ENCODE results near the gene KRT86. TPM values are rescaled to one million over a fixed set of nuclear protein-coding genes. Genes with fewer than 3 reads are reported as not detected.

The KRT86 gene
- total and polyA plus RNA-seq, 2 donors (not counting 1 experiment from before 2014, with no cell fraction given), result 0.02 to 0.17 TPM

GRCh38 chr12:52332381-52332780 is 57.9 kb downstream of the KRT86 start:
- TF ChIP-seq CTCF (conservative IDR thresholded peaks at IDR 0.05 in 1 of 2, IDR thresholded peaks at IDR 0.05 in 1 of 2; ENCODE audit: low read depth in 1 of 2, low read length in 2 of 2), result no peak
- no peak for TF ChIP-seq EZH2 (IDR thresholded peaks at IDR 0.05; ENCODE audit: low read length, missing control alignments)
- no peak overlapping the region for H3K4me3 ChIP-seq (replicated peaks in 1 of 4; ENCODE audit: control extremely low read depth in 1 of 4, insufficient read depth in 1 of 4, low read depth in 3 of 4, low read length in 4 of 4)
- no peak overlapping the region for H2AFZ ChIP-seq (ENCODE audit: low read length)
- no peaks in the 10 kb centered on the region for H3K9me3 ChIP-seq (ENCODE audit: control insufficient read depth, insufficient read depth, low read depth, low read length)
- no peak overlapping the region for H3K9ac ChIP-seq (ENCODE audit: insufficient read depth, low read length)
- no peaks in the 10 kb centered on the region for H3K36me3 ChIP-seq (ENCODE audit: control insufficient read depth, insufficient read depth, low read length)
- H3K4me2 ChIP-seq (ENCODE audit: extremely low read depth, insufficient read depth, low read length), result no peak overlapping the region
- H4K20me1 ChIP-seq (ENCODE audit: control insufficient read depth, extremely low read depth, insufficient read depth, low read length), result no peaks in the 10 kb centered on the region
- H3K27me3 ChIP-seq (ENCODE audit: control insufficient read depth, insufficient read depth, low read length), result peaks cover 16% of the 10 kb centered on the region
- no peaks in the 10 kb centered on the region for H3K4me1 ChIP-seq (ENCODE audit: control insufficient read depth, extremely low read depth, insufficient read depth, low read length)
- no peak for DNase-seq (ENCODE audit: low read depth in 2 of 2)
- no peaks in the 10 kb centered on the region for H3K79me2 ChIP-seq (ENCODE audit: control insufficient read depth, insufficient read depth, low read length)
- H3K27ac ChIP-seq (ENCODE audit: insufficient read depth, low read length), result no peak overlapping the region

GRCh38 chr12:52333321-52333720 is 58.9 kb downstream of the KRT86 start:
- no peaks in the 10 kb centered on the region for H3K36me3 ChIP-seq (ENCODE audit: control insufficient read depth, insufficient read depth, low read length)
- H4K20me1 ChIP-seq (ENCODE audit: control insufficient read depth, extremely low read depth, insufficient read depth, low read length), result no peaks in the 10 kb centered on the region
- TF ChIP-seq EZH2 (IDR thresholded peaks at IDR 0.05; ENCODE audit: low read length, missing control alignments) (no peak), CTCF (conservative IDR thresholded peaks at IDR 0.05 in 1 of 2, IDR thresholded peaks at IDR 0.05 in 1 of 2; ENCODE audit: low read depth in 1 of 2, low read length in 2 of 2) (no peak)
- H3K9me3 ChIP-seq (ENCODE audit: control insufficient read depth, insufficient read depth, low read depth, low read length), result no peaks in the 10 kb centered on the region
- no peaks in the 10 kb centered on the region for H3K79me2 ChIP-seq (ENCODE audit: control insufficient read depth, insufficient read depth, low read length)
- H3K4me3 ChIP-seq (replicated peaks in 1 of 4; ENCODE audit: control extremely low read depth in 1 of 4, insufficient read depth in 1 of 4, low read depth in 3 of 4, low read length in 4 of 4), result no peak overlapping the region
- H3K9ac ChIP-seq (ENCODE audit: insufficient read depth, low read length), result no peak overlapping the region
- H3K27ac ChIP-seq (ENCODE audit: insufficient read depth, low read length), result no peak overlapping the region
- peaks cover 19% of the 10 kb centered on the region for H3K27me3 ChIP-seq (ENCODE audit: control insufficient read depth, insufficient read depth, low read length)
- no peak overlapping the region for H3K4me2 ChIP-seq (ENCODE audit: extremely low read depth, insufficient read depth, low read length)
- no peaks in the 10 kb centered on the region for H3K4me1 ChIP-seq (ENCODE audit: control insufficient read depth, extremely low read depth, insufficient read depth, low read length)
- no peak for DNase-seq (ENCODE audit: low read depth in 2 of 2)
- H2AFZ ChIP-seq (ENCODE audit: low read length), result no peak overlapping the region

GRCh38 chr12:52334185-52334584 is 59.7 kb downstream of the KRT86 start:
- Histone ChIP-seq H3K4me3 (replicated peaks in 1 of 4; ENCODE audit: control extremely low read depth in 1 of 4, insufficient read depth in 1 of 4, low read depth in 3 of 4, low read length in 4 of 4) (no peak overlapping the region), H3K36me3 (ENCODE audit: control insufficient read depth, insufficient read depth, low read length) (no peaks in the 10 kb centered on the region), H3K9ac (ENCODE audit: insufficient read depth, low read length) (no peak overlapping the region), H3K4me1 (ENCODE audit: control insufficient read depth, extremely low read depth, insufficient read depth, low read length) (no peaks in the 10 kb centered on the region), H3K9me3 (ENCODE audit: control insufficient read depth, insufficient read depth, low read depth, low read length) (no peaks in the 10 kb centered on the region), H3K27me3 (ENCODE audit: control insufficient read depth, insufficient read depth, low read length) (peaks cover 18% of the 10 kb centered on the region), H3K4me2 (ENCODE audit: extremely low read depth, insufficient read depth, low read length) (no peak overlapping the region), H3K27ac (ENCODE audit: insufficient read depth, low read length) (no peak overlapping the region), H2AFZ (ENCODE audit: low read length) (no peak overlapping the region), H3K79me2 (ENCODE audit: control insufficient read depth, insufficient read depth, low read length) (no peaks in the 10 kb centered on the region), H4K20me1 (ENCODE audit: control insufficient read depth, extremely low read depth, insufficient read depth, low read length) (no peaks in the 10 kb centered on the region)
- TF ChIP-seq CTCF (conservative IDR thresholded peaks at IDR 0.05 in 1 of 2, IDR thresholded peaks at IDR 0.05 in 1 of 2; ENCODE audit: low read depth in 1 of 2, low read length in 2 of 2), result no peak
- TF ChIP-seq EZH2 (IDR thresholded peaks at IDR 0.05; ENCODE audit: low read length, missing control alignments), result no peak
- no peak for DNase-seq (ENCODE audit: low read depth in 2 of 2)
